HG02973 (cell line): ENCODE data around the gene POM121.
"Not testable (repeated sequence)": the region's sequence is repeated elsewhere in the genome, so short reads cannot be mapped to it uniquely, and the experiment has no call there.

ENCODE experiments used
- ATAC-seq: cut with Tn5 transposase; IDR thresholded peaks from one replicate; pipeline ENCODE4 v1.9.1; 2021; ENCODE audit warnings: moderate library complexity; ENCODE audit not compliant: unreplicated experiment

Gene POM121

GRCh38 chr7:72990146-72990913 is 65.4 kb downstream of the POM121 start:
- ATAC-seq: not testable (repeated sequence)

- not testable (repeated sequence) for ATAC-seq
Observed at GRCh38 chr7:72995484-72995883, 70.6 kb downstream of the POM121 start.

GRCh38 chr7:72997447-72997846 is 72.6 kb downstream of the POM121 start:
- not testable (repeated sequence) for ATAC-seq

GRCh38 chr7:72997887-72998468 is 73.1 kb downstream of the POM121 start:
- not testable (repeated sequence) for ATAC-seq
